CD4-positive, alpha-beta T cell treated with Interleukin-15 for 1 hour (primary cell): ENCODE results near the gene IGFBP4.
A peak's percentile ranks its signal among the peaks of the same experiment; 100 is the strongest.

Experiments used
- DNase-seq: peaks from one replicate; pipeline ENCODE4 v3.0.0-alpha.2; 2020

Gene IGFBP4

DNA sequence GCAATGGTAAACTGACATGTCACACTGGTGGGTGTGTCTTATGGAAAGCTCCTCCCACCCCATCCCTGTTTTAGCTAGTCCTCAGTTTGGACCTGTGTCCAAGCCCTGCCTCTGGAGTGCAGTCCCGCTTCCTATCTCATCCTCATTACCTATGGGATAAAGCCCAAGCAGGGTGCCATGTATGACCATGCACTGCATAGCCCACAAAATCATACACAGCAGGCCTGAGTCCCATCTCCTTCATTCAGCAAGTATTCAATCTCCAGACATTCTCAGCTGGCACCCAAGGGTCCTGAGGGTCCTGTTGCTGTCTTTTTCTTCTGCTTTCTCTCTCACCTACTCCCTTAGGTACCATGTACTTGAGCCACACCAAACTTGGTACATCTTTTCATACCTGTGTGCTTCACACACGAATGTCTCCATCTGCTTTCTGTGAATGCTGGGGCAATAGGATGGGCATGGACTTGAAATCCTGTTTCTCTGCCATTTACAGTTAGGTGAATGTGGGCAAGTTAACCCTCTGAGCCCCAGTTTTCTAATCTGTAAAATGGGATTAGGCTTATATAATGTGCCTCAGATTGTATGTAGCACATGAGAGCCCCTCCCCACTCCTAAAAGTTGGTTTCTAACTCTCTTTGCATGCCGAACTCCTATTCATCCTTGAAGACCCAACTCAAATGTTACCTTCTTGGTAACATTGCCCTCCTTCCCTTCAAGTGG, 29.6 kb downstream of the IGFBP4 start:
- no peak for DNase-seq

DNA sequence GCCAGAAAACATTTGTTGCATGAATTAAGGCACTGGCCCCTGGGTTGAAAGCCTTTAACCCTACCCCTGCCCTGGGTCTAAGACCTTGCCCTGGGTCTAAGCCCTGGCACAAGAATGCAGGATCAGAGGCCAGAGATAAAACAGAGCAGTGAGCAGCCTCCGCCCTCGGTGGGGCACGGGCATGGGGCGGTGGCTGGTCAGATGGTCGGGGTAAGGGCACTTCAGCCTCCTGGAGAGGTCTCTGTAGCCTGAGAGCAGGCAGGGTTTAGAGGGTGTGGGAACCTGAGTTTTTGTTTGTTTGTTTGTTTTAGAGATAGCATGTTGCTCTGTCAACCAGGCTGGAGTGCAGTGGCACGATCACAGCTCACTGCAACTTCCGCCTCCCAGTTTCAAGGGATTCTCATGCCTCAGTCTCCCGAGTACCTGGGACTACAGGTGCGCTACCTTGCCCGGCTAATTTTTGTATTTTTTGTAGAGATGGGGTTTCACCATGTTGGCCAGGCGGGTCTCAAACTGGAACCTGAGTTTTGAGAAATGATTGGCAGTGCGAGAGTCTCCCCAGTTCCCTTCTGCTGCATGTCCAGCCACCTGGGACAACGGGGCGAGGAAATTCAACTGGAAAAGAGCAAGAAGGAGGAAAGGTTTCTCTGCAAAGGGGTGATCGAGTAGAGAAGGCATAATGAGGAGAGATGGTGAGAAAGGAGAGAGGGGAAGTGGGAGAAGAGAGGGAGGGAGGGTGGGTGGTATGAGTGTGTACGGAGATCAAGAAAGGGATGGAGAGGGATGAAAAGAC, 30.5 kb downstream of the IGFBP4 start:
- no peak for DNase-seq

DNA sequence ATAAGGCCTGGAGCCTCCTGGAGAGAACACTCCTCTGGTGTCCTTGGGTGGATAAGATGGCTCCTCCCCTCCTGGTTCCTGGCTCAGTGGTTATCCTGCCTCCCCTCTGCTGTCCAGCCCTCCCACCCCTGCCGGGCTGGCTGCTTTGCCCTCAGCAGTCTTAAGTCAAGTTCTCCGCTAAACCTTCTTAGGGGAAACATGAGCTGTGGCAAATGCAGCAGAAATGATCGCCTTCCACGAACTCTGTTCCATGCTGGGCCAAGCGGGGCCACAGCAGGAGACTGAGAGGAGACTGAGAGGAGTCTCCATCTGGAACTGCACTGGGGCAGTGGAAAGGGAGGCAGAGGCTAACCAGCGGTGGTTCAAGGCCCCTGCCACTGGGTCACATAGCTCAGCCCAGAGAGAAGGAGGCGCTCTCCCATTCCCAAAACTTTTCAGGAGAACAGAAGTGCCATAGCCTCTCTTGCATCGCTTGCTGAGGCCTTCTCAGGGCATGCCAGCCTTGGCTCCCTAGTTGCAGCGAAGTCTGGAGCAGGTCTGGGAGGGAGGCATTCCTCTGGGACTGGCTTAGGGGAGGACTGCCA, 31.3 kb downstream of the IGFBP4 start:
- DNase-seq = no peak

DNA sequence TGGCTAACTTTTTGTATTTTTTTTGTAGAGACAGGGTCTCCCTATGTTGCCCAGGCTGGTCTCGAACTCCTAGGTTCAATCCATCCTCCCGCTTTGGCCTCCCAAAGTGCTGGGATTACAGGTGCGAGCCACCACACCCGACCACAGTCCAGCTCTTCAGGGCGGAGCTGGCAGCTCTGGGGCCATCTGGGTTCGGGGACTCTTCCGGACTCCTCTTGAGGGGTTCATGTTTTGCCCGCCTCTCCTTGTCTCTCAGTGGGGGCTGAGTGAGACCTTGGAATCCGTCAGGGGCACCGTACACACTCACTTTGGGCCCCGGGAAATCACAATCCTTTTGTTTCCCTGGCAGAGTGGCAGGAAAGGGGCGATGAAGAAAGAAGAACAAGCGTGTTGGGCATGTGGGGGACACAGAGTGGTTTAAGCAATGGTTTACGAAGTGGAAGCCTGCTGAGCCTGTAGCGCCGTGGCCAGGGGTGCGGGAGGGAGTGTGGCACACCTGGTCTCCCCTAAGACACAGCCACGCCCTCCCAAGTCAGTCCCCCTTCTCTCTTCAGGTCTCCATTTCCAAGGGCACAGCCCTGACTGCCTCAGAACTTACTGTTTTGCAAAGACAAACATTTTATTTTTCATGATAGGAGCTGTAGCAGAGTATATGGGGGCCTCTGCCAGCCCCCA, 32.1 kb downstream of the IGFBP4 start:
- no peak for DNase-seq

DNA sequence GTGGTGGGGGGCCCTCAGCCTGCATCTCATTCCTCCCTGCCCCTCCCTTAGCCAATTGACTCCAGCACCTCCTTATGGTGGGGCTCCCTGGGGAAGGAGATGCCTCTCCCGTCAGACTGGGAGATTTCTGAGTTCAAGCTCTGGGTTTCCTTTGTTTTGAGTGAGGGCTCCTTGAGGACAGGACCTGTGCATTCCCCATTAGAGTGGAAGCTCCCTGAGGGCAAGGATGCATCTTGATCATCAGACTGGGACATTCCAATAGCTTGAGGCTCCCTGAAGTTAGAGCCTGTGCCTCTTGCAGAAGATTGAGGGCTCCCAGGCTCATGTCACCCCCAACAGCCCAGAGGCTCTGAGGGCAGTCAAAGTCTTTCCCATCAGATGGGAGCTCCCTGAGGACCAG, 34.5 kb downstream of the IGFBP4 start:
- DNase-seq = no peak

- DNase-seq = no peak
Observed at GRCh38 chr17:40478486-40478885, 35.2 kb downstream of the IGFBP4 start.

DNA sequence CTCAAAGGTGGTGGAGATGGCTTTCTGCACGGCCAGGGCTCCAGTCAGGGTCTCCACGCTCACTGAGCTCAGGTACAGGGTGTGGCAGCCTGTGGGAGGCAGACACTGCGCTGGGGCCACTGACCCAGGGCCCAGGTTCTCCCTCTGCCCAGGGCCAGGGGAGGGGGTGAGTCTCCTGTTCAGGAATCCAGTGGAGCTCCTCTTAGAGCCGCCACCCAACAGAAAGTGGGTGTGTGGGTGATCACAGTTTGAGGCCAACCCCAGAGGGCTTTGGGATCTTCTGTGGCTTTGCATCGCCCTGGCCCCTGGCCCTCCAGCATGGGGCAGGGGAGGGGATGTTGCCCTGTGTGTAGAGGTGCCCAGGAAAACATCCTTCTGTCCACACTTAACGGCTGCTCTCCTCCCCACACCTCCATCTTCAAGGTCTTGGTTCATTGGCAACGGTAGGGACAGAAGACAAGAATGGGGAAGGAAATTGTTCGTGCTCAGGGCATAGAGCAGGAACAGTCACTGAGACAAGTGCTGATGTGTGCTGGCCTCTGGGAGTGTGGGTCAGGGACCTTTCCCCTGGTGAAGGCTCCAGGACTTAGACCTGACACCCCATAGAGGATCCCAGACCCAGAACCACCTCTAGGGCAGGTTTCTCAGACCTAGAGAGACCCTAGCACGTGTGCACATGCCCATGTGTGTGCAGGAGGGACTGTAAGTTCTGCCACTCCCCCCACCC, 36.7 kb downstream of the IGFBP4 start:
- DNase-seq = no peak

- DNase-seq = peak; percentile 88
Observed at GRCh38 chr17:40480501-40481003, 37.3 kb downstream of the IGFBP4 start.

- no peak for DNase-seq
Observed at GRCh38 chr17:40481106-40481505, 37.9 kb downstream of the IGFBP4 start.

DNA sequence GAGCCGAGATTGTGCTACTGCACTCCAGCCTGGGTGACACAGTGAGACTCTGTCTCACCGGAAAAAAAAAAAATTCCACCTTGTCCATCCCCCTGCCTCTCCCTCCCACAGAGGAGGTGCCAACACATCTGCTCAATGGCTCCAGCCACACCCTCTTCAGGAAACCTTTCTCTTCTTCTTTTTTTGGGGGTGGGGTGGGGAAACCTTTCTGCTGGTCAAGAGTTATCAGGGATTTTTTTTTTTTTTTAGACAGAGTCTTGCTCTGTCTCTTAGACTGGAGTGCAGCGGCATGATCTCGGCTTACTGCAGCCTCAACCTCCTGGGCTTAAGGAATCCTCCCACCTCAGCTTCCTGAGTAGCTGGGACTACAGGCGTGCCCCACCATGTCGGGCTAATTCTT, 39.5 kb downstream of the IGFBP4 start:
- DNase-seq = no peak

DNA sequence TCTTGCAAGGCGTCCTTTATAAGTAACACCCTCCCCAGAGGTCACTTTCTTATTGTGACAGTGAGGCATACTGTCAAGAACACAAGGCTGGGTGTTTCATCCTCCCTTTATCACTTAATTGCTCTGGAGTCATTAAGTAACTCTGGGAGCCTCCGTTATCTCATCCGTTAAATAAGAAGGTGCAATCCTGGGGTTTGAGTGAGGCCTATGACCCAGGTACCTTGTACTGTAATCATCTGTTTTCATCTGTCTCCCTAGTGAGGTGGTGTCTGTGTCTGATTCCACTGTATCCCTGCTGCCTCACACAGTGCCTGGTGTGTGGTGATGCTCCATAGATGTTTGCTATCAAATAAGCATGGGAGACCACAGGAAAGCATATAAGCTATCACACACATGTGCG, 40.4 kb downstream of the IGFBP4 start:
- no peak for DNase-seq

GRCh38 chr17:40484285-40484972, 41.2 kb downstream of the IGFBP4 start:
- no peak for DNase-seq

DNA sequence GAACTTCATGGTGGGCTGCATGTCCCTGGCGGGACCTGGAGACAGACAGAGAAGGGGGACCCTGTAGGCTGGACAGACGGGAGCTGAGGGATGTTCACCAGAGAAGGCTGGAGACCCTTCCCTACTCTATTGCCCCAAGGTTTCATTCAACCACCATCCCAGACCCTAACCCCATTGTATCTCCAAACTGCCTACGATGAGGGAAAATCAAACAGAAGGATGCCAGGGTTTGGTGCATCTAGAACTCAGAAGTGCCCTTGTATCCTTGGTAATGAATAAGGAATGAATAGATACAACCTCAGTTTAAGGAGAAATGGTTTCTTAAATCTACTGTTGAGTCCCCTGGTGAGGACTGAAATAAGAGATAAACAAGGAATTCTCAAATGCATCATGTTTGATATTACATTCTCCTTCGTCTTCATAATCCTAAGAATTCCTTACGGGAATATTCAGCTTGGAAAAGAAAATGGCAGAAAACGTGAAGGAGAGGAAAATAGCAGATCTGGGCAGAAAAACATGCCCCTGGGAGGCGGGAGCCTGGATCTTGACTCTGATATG, 41.8 kb downstream of the IGFBP4 start:
- DNase-seq = no peak

DNA sequence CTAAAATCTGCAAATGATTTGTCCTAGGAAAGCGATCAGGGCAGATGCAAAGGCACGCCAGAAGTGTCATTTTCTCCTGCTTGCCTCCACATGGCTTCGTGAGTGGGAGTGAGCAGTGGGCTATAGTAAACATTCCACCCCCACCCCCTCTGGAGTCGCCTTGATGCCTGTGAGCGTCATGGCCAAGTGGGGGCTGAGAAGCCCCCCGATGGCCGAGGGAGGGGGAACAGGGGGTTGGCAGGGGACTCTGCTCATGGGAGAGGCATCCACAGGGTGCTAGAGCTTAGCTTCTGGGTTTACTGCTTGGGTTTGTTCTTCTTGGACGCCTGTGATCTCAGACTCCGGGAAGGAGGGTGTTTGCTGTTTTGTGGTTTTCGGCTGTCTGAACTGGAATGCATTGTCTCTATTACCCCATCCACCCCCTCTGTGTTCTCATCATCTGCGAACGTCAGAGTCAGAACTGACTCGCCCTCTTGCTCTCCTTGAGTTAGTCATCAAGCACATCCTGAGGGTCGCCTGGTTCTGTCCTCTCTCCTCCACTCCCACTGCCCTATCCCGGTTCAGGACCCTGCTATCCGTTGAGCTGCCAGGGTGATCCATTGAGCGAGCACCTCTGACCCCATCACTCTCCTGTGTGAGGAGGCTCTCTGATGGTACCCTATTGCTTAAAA, 42.7 kb downstream of the IGFBP4 start:
- no peak for DNase-seq

DNA sequence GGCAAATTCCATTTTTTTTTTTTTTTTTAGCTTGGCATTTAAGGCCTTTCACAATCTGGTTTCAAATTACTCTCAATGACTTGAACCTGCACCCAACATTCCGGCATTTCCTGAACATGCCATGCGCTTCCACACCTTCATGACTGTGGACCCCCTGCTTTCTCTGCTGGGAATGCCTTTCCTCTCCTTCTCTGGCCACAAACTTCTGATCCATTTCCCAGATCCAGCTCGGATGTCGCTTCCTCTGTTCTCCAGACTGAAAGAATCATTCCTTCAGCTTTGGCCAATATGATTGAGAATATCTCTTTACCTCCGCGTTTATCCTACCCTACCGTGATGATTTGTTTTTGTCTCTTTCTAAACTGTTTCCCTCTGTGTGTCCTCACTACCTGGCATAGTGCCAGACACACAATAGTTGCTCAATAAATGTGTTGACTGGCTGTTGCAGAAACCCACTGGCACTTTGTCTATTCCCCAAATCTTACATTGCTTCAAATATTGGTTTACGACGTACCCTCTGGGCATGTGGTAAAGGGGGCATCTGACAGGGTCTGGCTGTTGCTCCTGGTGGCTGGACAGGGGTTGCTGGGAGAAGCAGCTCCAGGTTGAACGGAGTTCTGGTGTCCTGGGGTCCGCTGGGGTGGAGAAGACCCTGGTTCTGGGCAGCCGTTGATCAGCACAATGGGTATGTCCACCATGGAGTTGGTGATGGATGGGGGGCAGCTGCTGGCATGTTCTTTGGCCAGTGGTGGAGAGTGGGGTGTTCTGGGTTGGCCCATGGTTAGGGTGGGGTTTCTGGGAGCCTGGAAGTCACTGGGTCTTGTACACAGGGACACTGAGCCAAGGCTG, 43.5 kb downstream of the IGFBP4 start:
- no peak for DNase-seq

GRCh38 chr17:40487371-40488020, 44.2 kb downstream of the IGFBP4 start:
- no peak for DNase-seq

- DNase-seq = no peak
Observed at GRCh38 chr17:40490289-40490853, 47.1 kb downstream of the IGFBP4 start.

DNA sequence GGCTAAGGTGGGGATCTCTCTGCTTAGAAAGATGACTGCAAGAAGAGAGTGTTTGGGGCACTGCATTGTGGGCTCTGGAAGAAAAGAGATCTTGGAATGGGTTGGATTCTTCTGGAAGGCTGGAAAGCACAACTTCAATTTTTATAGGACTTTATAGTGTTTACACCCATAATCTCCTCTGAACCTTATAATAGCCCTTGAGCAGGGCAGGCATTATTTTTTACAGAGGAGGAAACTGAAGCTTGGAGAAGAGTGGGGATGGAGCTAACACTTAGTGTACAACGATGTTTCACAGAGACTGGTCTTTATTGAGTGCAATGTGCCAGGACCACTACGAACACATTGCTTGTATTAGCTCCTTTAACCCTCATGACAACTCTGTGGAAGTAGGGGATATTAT, 47.7 kb downstream of the IGFBP4 start:
- no peak for DNase-seq

DNA sequence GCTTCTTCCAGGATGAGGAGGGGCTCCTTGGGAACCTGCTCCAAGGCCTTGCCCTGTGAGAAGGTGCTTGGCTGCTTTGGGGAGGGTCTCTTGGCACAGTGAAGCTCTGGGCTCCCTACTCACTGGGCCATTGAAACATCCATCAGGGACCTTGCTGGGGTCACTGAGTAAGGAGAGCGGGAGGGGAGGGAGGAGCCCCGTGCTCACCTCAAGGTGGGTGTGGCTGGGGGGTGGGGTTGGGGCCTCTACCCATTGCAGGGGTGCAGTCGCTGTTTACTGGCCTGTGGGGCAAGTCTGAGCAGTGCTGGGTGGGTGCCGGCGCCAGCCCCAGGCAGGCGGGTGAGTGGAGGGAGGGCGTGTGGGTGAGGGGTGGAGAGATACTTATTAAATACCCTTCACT, 48.2 kb downstream of the IGFBP4 start:
- DNase-seq = no peak
